LNCaP clone FGC (cell line): ENCODE measurements around the gene PGAP6.

Experiments used
- DNase-seq: peaks from one replicate; pipeline ENCODE4 v3.0.0-alpha.2; 2011; ENCODE audit warnings: low read depth
- H3K4me3 ChIP-seq: 2 replicates; pipeline ENCODE4 v1.5.1; 2011; ENCODE audit warnings: mild to moderate bottlenecking, low read depth, low read length, control low read depth
- TF ChIP-seq, protein P1 (sequence below): IDR thresholded peaks from 2 replicates; pipeline ENCODE4 v1.5.1; 2012; ENCODE audit warnings: mild to moderate bottlenecking; ENCODE audit not compliant: control insufficient read depth, insufficient read depth; ENCODE audit errors: extremely low read depth

PGAP6 gene

GRCh38 chr16:381789-382717, at the start of gene PGAP6:
Gene PGAP6 (minus strand): TSS chr16:381978. CDS start chr16:381821, 157 bp downstream.
- no peak for DNase-seq
- H3K4me3 ChIP-seq = peak within 1 kb of the TSS; percentile 85
- TF ChIP-seq, protein P1, sequence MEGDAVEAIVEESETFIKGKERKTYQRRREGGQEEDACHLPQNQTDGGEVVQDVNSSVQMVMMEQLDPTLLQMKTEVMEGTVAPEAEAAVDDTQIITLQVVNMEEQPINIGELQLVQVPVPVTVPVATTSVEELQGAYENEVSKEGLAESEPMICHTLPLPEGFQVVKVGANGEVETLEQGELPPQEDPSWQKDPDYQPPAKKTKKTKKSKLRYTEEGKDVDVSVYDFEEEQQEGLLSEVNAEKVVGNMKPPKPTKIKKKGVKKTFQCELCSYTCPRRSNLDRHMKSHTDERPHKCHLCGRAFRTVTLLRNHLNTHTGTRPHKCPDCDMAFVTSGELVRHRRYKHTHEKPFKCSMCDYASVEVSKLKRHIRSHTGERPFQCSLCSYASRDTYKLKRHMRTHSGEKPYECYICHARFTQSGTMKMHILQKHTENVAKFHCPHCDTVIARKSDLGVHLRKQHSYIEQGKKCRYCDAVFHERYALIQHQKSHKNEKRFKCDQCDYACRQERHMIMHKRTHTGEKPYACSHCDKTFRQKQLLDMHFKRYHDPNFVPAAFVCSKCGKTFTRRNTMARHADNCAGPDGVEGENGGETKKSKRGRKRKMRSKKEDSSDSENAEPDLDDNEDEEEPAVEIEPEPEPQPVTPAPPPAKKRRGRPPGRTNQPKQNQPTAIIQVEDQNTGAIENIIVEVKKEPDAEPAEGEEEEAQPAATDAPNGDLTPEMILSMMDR = no peak

DNA sequence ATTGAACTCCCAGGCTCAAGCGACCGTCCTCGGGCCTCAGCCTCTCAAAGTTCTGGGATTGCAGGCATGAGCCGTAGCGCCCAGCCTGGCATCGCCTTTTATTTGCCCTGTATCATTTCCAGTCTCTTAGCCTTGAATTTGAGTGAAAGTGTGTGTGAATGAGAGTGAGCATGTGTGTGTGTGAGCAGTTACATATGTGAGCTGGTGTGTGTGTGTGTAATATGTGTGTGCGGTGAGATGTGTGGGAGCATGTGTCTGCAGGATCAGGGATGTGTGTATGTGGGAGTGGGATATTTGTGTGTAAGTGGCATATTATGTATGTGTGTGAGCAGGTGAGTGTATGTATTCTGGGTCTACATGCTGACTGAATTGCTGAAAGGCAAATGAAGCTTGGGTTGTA, 49.1 kb upstream of the PGAP6 start:
- H3K4me3 ChIP-seq = no peak overlapping the region
- DNase-seq = no peak
- TF ChIP-seq, protein P1 = no peak

DNA sequence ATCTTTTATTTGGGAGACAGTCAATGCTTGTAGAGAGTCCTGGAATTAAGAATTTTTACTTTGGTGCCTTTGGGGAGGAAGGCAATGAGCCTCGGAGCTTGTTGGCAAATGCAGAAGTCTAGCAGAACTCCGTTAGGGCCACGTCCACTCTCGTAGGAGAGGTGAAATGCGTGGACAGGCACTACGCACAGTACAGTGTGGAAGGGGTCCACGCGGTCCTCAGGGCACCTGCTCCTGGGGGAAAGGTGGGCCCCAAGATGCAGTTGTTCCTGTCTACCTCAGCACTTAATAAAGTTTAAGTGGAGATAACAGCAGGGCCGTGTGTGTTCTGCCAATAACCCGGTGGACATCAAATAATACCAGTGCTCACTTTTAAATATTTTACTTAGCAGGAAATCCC, 45.5 kb upstream of the PGAP6 start:
- DNase-seq = no peak
- TF ChIP-seq, protein P1 = no peak
- H3K4me3 ChIP-seq = peak overlapping the region; percentile 71

DNA sequence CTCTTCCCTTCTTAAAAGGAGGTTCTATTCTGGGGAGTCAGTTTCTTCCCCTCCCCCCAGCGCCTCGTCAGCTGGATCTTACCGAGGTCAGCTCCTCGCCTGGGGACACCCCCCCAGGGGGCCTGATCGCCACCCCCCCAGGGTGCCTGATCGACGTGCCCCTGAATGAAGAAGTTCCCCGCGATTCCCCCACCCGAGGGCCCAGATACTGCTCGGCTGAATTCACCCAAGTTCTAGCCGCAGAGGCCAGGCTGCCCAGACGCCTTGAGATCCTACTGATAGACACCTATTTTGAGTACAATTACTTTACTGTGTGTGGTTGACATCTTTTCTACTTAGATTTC, 45.1 kb upstream of the PGAP6 start:
- H3K4me3 ChIP-seq = peak overlapping the region; percentile 71
- TF ChIP-seq, protein P1 = no peak
- no peak for DNase-seq

- peak overlapping the region; percentile 71 for H3K4me3 ChIP-seq
- no peak for DNase-seq
- TF ChIP-seq, protein P1 = no peak
These were observed 44.5 kb upstream of the PGAP6 start for GRCh38 chr16:426115-426905.

DNA sequence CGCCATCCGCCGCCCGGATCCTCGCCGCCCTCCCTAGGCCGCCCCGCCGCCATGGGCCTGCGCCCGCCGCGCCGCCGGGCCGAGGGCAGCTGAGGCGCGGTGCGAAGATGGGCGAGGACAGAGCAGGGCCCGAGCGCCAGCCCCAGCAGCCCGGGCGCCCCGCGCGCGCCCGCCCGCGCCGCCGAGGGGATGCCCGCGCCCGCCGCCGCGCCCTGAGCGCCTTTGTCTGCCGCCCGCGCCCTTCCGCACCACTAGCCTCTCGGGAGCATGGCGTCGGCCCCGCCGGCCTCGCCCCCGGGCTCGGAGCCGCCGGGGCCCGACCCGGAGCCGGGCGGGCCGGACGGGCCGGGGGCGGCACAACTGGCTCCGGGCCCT, 43.9 kb upstream of the PGAP6 start:
- TF ChIP-seq, protein P1 = no peak
- no peak for DNase-seq
- peak overlapping the region; percentile 71 for H3K4me3 ChIP-seq
